ENCODE data around the gene PNMA8B.

GRCh38 chr19:46469541-46470185 lies 26.0 kb downstream of the PNMA8B start:
- TF ChIP-seq, protein P1, sequence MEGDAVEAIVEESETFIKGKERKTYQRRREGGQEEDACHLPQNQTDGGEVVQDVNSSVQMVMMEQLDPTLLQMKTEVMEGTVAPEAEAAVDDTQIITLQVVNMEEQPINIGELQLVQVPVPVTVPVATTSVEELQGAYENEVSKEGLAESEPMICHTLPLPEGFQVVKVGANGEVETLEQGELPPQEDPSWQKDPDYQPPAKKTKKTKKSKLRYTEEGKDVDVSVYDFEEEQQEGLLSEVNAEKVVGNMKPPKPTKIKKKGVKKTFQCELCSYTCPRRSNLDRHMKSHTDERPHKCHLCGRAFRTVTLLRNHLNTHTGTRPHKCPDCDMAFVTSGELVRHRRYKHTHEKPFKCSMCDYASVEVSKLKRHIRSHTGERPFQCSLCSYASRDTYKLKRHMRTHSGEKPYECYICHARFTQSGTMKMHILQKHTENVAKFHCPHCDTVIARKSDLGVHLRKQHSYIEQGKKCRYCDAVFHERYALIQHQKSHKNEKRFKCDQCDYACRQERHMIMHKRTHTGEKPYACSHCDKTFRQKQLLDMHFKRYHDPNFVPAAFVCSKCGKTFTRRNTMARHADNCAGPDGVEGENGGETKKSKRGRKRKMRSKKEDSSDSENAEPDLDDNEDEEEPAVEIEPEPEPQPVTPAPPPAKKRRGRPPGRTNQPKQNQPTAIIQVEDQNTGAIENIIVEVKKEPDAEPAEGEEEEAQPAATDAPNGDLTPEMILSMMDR (conservative IDR thresholded peaks at IDR 0.05 in 1 of 2, IDR thresholded peaks at IDR 0.05 in 1 of 2; ENCODE audit: extremely low read depth in 1 of 2, insufficient read depth in 1 of 2, low read depth in 1 of 2, low read length in 2 of 2) = no peak
- TF ChIP-seq EZH2 (IDR thresholded peaks at IDR 0.05; ENCODE audit: borderline replicate concordance, low read length) = no peak

Data from mammary epithelial cell (primary cell).